Keratinocyte (primary cell): Measurements from ENCODE around the gene BAIAP2. TPM values are rescaled to one million over a fixed set of nuclear protein-coding genes. Genes with fewer than 3 reads are reported as not detected.

Experiments
- DNase-seq: peaks from one replicate; pipeline ENCODE4 v3.0.0-alpha.2; 2011; ENCODE audit warnings: low read depth, missing footprints, low spot score
- FAIRE-seq: peaks from 2 replicates; lab custom pipeline; 2011; peaks lifted over from hg19 to GRCh38; lab: Jason Lieb, UNC
- H2AFZ ChIP-seq: 2 replicates; pipeline ENCODE4 v1.6.0; 2012; ENCODE audit warnings: low read length, control low read depth, inconsistent platforms; ENCODE audit not compliant: control insufficient read depth
- H3K27ac ChIP-seq: 2 replicates; pipeline ENCODE4 v1.5.1; 2011; ENCODE audit warnings: low read length; ENCODE audit not compliant: control insufficient read depth, insufficient read depth
- H3K27me3 ChIP-seq: 3 replicates; pipeline ENCODE4 v1.6.0; 2011; ENCODE audit warnings: low read length; ENCODE audit not compliant: control insufficient read depth, insufficient read depth; ENCODE audit errors: extremely low read depth
- H3K36me3 ChIP-seq, 2 experiments: 2 replicates in 1 of 2; 3 replicates in 1 of 2; pipeline ENCODE4 v1.5.1; 2011; ENCODE audit warnings: low read length in 2 of 2, mild to moderate bottlenecking in 1 of 2; ENCODE audit not compliant: control insufficient read depth in 2 of 2, insufficient read depth in 2 of 2; ENCODE audit errors: extremely low read depth in 1 of 2
- H3K4me1 ChIP-seq: 3 replicates; pipeline ENCODE4 v1.5.1; 2011; ENCODE audit warnings: low read length; ENCODE audit not compliant: control insufficient read depth, insufficient read depth; ENCODE audit errors: extremely low read depth
- H3K4me2 ChIP-seq: 3 replicates; pipeline ENCODE4 v1.6.0; 2011; ENCODE audit warnings: low read depth, low read length; ENCODE audit not compliant: control insufficient read depth, insufficient read depth; ENCODE audit errors: extremely low read depth
- H3K4me3 ChIP-seq, 3 experiments: fragments of 200-600 bp in 1 of 3; sonication (generic) in 1 of 3; 2 replicates in 2 of 3; 3 replicates in 1 of 3; pipeline ENCODE4 v1.5.1; 2011 to 2016; ENCODE audit warnings: low read length in 3 of 3, mild to moderate bottlenecking in 3 of 3, control low read depth in 2 of 3, inconsistent platforms in 1 of 3, low read depth in 1 of 3, mixed read lengths in 1 of 3, mixed run types in 1 of 3, moderate library complexity in 1 of 3; ENCODE audit not compliant: control insufficient read depth in 2 of 3, insufficient read depth in 2 of 3; ENCODE audit errors: extremely low read depth in 1 of 3
- H3K79me2 ChIP-seq: 2 replicates; pipeline ENCODE4 v1.6.0; 2012; ENCODE audit warnings: low read length; ENCODE audit not compliant: control insufficient read depth, insufficient read depth
- H3K9ac ChIP-seq: 3 replicates; pipeline ENCODE4 v1.6.0; 2011; ENCODE audit warnings: low read length; ENCODE audit not compliant: control insufficient read depth, insufficient read depth; ENCODE audit errors: extremely low read depth
- H3K9me1 ChIP-seq: 3 replicates; pipeline ENCODE4 v1.6.0; 2011; ENCODE audit warnings: low read length; ENCODE audit not compliant: control insufficient read depth, insufficient read depth; ENCODE audit errors: extremely low read depth
- H3K9me3 ChIP-seq: 2 replicates; pipeline ENCODE4 v1.5.1; 2012; ENCODE audit warnings: low read depth, low read length; ENCODE audit not compliant: control insufficient read depth
- H4K20me1 ChIP-seq: 3 replicates; pipeline ENCODE4 v1.6.0; 2011; ENCODE audit warnings: low read length; ENCODE audit not compliant: control insufficient read depth, insufficient read depth; ENCODE audit errors: extremely low read depth
- EZH2 ChIP-seq: IDR thresholded peaks from one replicate; pipeline ENCODE4 v1.6.1; 2012; ENCODE audit warnings: inconsistent platforms, mild to moderate bottlenecking, low read length, moderate library complexity
- dilution Hi-C: fragments of 300-500 bp; cut with MboI; formaldehyde crosslinking; loops from one replicate; pipeline ENCODE4 v1.7.0; 2020; ENCODE audit warnings: low sequenced_read_pairs; ENCODE audit not compliant: extremely low pct_ligation_motif_present
- polyA plus RNA-seq, 5 experiments: library from polyadenylated mRNA; depleted of rRNA in 3 of 5; stranded (reverse) in 3 of 5; stranded (forward) in 1 of 5; unstranded in 1 of 5; fragments of >200 nt; gene quantifications; 1 replicate in 1 of 5; 2 replicates in 3 of 5; 3 replicates in 1 of 5; pipeline versions ENCODE4 v1.2.1 to v1.2.3, GENCODE V29; 2011 to 2012; ENCODE audit warnings: missing spikeins in 2 of 5, low read depth in 1 of 5, low replicate concordance in 1 of 5
- TF ChIP-seq, protein P1 (sequence below), 3 experiments: IDR thresholded peaks in 1 of 3; conservative IDR thresholded peaks in 1 of 3; optimal IDR thresholded peaks in 1 of 3; 2 replicates in 2 of 3; 3 replicates in 1 of 3; pipeline versions ENCODE3 to v1.5.1; 2011; ENCODE audit warnings: low read length in 3 of 3, mild to moderate bottlenecking in 3 of 3, moderate library complexity in 2 of 3, control low read depth in 1 of 3, inconsistent platforms in 1 of 3; ENCODE audit not compliant: insufficient read depth in 2 of 3; ENCODE audit errors: extremely low read depth in 1 of 3

BAIAP2 gene
- polyA plus RNA-seq, 1 donor (not counting 4 experiments of a cell fraction or from before 2014, with no cell fraction given) = 56.7 TPM

DNA sequence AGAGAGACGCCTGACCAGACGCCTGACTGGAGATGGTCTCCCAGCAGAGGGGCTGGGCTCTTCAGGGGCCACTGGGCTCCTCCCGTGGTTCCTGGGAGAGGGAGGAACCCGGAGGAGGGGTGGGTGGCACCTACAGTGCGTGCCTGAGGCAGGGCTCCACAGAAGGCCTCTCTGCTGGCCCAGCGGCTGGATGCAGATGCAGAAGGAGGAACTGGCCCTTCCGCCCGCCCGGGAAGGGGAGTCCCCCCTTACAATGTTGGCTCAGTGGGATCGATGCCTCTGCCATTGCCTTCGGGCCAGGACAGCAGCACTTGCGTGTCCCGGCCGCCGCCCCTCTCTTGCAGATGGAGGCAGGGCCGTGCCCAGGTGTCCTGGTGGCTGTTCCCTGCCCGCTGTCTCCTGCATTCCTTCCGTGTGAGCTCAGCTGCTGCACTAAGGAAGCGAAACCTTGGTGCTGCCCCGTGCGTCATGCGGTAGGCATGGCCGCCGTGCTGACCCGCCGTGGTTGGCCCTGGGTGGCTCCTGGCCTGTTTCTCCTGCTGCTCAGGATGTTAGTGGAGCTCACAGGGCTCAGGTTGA is 15.1 kb downstream of the BAIAP2 start:
- dilution Hi-C loops = no loop called here
- Histone ChIP-seq H3K9ac (peak overlapping the region; percentile 75), H3K27ac (peak overlapping the region; percentile 88), H4K20me1 (no peaks in the 10 kb centered on the region), H3K36me3 (peaks cover 6 to 9% of the 10 kb centered on the region in 2 experiments), H3K79me2 (peaks cover 88% of the 10 kb centered on the region), H3K4me3 (peak overlapping the region; percentile 11 to 41 (median 22)), H3K9me3 (no peaks in the 10 kb centered on the region), H3K27me3 (no peaks in the 10 kb centered on the region), H3K4me1 (peaks cover 70% of the 10 kb centered on the region), H2AFZ (no peak overlapping the region), H3K9me1 (peaks cover 6% of the 10 kb centered on the region), H3K4me2 (peak overlapping the region; percentile 87)
- peak; percentile 98 for FAIRE-seq
- peak; percentile 81 for DNase-seq
- no peak for TF ChIP-seq EZH2
- TF ChIP-seq, protein P1, sequence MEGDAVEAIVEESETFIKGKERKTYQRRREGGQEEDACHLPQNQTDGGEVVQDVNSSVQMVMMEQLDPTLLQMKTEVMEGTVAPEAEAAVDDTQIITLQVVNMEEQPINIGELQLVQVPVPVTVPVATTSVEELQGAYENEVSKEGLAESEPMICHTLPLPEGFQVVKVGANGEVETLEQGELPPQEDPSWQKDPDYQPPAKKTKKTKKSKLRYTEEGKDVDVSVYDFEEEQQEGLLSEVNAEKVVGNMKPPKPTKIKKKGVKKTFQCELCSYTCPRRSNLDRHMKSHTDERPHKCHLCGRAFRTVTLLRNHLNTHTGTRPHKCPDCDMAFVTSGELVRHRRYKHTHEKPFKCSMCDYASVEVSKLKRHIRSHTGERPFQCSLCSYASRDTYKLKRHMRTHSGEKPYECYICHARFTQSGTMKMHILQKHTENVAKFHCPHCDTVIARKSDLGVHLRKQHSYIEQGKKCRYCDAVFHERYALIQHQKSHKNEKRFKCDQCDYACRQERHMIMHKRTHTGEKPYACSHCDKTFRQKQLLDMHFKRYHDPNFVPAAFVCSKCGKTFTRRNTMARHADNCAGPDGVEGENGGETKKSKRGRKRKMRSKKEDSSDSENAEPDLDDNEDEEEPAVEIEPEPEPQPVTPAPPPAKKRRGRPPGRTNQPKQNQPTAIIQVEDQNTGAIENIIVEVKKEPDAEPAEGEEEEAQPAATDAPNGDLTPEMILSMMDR (optimal IDR thresholded peaks at IDR 0.05 in 1 of 3, IDR thresholded peaks at IDR 0.05 in 1 of 3, conservative IDR thresholded peaks at IDR 0.05 in 1 of 3; ENCODE audit: extremely low read depth in 1 of 3, insufficient read depth in 2 of 3, low read length in 3 of 3) = no peak

- TF ChIP-seq EZH2 = no peak
- DNase-seq (no peak), FAIRE-seq (no peak)
- Histone ChIP-seq H3K4me1 (peaks cover 66% of the 10 kb centered on the region), H3K9ac (peak overlapping the region; percentile 75), H4K20me1 (no peaks in the 10 kb centered on the region), H2AFZ (no peak overlapping the region), H3K4me3 (peak overlapping the region in 1 of 3 experiments; percentile 41), H3K27me3 (no peaks in the 10 kb centered on the region), H3K9me1 (peaks cover 6% of the 10 kb centered on the region), H3K9me3 (no peaks in the 10 kb centered on the region), H3K4me2 (peak overlapping the region; percentile 87), H3K27ac (peak overlapping the region; percentile 88), H3K79me2 (peaks cover 85% of the 10 kb centered on the region), H3K36me3 (peaks cover 5 to 12% of the 10 kb centered on the region in 2 experiments)
- dilution Hi-C loops = no loop called here
Observed at GRCh38 chr17:81050645-81051625, 16.0 kb downstream of the BAIAP2 start.
